ENCODE results near the gene JAKMIP1.

The JAKMIP1 gene

DNA sequence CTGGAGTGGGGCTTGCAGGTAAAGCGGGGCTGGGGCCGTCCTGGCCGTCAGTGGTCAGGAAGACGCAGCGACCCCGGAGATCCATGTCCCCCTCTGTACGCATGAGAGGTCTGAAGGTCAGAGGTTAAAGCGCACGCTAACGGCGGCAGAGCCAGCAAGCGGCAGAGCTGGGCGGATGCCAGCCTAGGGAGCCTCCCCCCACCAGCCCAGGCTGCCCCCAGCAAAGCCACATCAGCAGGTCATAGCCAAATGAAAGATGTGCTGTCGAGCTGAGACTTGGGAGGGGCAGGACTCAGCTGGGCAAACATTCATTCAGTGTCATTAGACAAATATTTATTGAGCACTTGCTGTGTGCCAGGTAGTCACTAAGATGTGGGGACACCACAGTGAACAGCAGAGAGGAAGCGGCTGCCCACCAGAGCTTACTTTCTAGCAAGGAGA, 593 bp upstream of the JAKMIP1 start:
- DNase-seq, result no peak

- DNase-seq, result no peak
Observed at GRCh38 chr4:6199422-6199921, 877 bp downstream of the JAKMIP1 start.

GRCh38 chr4:6198768-6199421, 1.5 kb downstream of the JAKMIP1 start:
- DNase-seq, result no peak

DNA sequence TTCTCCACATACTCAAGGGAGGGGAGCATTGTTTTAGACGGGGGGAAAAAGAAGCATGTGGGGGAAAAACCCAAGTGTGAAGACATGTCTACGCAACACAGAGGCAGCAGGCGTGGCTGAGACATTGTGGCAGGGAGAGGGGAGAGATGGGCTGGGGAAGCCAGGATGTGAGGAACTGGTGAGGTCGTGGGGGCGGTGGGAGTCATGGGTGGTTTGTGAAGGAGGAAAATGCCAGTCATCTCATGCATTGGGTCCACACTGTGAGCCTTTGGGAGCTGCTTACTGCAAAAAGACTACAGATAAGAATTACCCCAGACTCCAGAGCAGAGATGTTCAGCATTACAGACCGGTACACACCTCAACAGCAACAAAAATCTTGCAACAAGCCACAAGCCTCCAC, 2.1 kb downstream of the JAKMIP1 start:
- no peak for DNase-seq

DNA sequence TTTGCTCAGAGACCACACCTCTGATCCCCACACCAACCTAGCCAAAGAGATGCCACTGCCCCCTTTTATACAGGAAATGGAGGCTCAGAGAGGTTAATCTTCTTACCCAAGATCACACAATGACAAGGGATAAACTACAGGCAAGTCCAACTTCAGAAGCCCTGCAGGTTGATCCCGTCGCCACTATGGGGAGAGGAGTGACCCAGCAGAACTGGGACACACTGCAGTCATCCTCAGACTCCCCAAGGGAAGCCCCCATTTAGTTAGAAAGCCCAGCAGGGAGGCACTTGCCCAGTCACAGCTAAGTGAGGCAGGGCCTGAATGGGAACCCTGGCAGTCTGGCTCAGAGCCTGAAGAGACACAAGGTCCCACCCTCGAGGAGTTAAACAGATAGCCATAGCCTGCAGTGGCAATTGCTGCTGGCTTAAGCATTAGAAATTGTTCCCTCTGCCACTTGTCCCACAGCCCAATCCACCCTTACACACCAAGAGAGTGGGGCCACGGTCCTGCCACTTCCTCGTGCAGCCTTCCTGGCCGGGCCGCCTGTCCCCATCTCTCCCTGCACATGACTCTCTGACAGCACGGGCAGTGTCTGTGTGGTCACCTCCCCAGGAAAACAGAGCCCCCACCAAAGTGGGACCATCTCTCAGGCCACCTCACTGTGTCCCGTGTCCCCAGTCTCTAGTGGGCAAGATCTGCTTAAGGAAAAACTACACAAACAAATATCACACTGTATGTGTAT, 2.7 kb downstream of the JAKMIP1 start:
- no peak for DNase-seq

DNA sequence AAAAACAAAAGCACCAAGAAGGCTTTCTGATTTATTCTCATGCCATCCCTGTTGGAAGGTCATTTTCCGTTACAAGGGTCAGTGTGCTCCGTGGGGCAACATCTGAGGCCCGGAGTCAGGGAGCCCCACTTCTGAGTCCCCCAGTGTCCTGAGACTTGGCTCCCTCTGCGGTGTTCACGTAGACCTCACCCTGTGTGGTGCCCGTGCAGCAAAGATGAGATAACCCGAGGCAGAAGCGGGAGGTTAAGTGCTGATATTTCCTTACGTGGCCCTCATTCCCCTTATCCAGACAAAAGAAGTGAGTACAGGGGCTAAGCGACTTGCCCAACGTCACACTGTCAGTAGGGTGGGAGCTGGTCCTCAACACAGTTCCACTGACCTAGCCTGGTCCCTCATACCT, 3.5 kb downstream of the JAKMIP1 start:
- DNase-seq, result no peak

GRCh38 chr4:6196324-6196723, 4.0 kb downstream of the JAKMIP1 start:
- DNase-seq, result no peak

DNA sequence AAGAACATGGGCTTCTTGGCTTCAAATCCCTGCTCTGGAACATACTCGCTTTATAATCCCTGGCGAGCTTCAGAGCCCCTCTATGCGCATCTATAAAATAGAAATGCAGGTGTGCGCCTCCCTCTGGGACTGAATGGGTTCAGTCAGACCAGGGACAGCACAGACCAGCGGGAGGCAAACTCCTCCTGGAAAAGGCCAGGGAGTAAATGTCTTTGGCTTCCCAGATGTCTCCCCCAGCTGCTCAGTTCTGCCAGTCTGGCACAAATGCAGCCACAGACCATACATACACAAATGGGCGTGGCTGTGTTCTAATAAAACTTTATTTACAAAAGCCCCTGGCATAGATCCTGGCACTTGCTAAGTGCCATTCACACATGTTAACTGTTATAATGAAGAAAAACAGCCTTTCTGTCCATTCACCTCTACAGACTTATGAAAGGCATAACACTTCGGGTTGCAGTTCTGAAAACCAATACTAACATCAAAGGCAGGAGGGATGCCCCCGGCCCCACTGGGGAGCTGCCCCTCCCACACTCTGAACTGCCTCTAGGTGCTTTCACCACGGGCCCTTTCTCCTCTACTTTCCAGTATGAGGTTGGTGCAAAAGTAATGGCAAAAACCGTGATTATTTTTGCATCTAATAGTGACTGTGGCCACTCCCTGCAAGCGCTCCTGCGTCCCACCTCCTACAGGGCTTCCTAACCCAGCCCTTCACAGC, 4.6 kb downstream of the JAKMIP1 start:
- no peak for DNase-seq

DNA sequence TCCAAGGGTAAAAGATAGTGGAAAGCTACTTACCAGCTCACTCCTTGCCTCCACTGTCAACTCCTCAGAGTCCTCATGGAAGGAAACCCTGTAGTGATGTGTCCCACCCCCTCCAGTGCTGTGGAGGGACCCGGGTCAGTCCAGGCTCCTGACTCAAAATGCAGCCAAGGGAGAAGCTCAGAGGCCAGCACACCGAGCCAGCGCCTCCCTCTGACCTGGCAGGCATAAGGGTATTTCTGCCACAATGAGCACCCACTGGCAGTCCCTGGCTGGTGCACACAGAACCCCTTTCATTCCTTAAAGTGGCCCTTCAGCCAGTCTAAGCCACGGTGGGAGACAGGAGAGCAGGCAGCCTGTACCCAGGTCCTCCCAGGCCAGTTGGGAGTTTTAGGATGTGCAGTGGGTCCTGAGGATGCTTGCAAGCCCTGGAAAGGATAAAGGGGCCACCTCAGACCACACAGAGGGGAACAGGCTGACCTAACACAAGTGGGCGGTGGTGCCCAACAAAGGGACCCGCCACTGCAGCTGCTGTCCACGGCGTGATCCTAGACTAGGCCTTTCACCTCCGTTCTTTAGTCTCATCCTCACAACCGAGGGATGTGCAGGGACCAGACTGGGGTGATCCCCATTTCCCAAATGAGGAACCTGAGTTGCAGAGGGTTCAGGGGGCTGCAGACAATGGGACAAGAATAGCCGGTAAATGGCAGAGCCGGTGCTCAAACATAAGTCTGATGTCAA, 5.7 kb downstream of the JAKMIP1 start:
- no peak for DNase-seq

- no peak for DNase-seq
Observed at GRCh38 chr4:6193399-6193798, 7.0 kb downstream of the JAKMIP1 start.

DNA sequence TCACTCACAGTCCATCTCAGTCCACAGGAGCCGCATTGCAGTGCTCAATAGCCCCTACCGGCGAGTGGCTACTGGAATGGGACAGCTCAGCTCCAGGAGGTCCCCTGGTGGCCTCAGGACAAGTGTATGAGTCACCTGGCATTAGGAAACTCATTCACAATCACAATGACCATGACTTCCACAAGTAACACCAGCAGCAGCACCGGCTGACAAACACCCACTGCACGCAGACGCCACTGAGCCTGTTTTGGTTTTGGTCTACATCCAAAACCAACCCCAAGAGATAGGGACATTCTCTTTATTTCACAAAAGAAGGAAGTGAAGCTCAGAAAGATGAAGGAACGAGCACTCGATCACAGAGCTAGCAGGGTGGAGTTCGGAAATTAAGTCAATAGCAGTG, 8.1 kb downstream of the JAKMIP1 start:
- DNase-seq, result no peak

GRCh38 chr4:6191448-6192130, 8.8 kb downstream of the JAKMIP1 start:
- DNase-seq, result no peak

- DNase-seq, result no peak
Observed at GRCh38 chr4:6190486-6190885, 9.9 kb downstream of the JAKMIP1 start.

- no peak for DNase-seq
Observed at GRCh38 chr4:6189511-6189910, 10.8 kb downstream of the JAKMIP1 start.

DNA sequence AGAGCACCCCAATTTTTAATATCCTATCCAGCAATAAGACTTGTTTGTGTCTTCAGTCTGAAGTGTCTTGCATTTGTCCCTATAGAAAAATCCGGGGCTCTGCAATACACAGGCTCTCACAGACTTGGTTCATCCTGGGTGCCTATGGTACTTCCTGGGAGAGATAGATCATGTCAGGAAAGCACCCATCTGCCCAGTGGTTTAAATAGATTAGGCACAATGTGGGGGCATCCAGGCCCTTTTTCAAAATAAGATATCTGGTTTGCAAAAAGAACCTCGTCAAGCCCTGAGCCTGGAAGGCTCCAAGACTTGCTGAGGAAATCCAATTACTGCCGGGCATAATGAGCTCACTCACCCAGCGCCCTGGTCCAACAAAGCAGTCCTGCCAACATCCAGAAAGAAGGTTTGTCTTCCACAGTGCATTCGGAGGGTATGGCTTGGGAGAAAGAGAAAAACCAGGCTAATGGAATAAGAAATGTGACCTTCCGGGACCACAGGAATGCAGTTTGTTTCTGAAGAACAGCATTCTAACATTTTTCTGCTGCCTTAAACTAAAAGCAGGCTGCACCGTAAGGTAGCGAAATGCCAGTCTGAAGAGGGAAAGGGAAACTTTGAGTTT, 11.6 kb downstream of the JAKMIP1 start:
- DNase-seq, result no peak

DNA sequence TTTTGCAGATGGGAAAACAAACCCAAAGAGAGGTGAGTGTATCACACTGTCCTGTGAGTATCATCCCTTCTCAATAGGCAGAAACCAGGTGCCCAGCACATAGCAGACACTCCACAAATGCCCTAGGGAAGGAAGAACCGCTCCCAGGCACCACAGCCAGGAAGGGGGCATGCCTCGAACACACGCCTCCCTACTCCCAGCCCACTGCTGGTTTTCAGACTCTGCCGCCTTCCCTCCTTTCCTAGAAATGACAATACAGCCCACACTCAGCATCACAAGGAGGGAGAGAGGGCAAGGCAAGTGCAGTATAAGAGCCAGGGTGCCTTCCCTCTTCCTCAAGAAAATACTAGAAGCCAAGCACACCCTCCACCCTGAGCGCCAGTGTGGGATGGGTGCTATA, 16.2 kb downstream of the JAKMIP1 start:
- no peak for DNase-seq

- DNase-seq, result no peak
Observed at GRCh38 chr4:6183740-6184139, 16.6 kb downstream of the JAKMIP1 start.

DNA sequence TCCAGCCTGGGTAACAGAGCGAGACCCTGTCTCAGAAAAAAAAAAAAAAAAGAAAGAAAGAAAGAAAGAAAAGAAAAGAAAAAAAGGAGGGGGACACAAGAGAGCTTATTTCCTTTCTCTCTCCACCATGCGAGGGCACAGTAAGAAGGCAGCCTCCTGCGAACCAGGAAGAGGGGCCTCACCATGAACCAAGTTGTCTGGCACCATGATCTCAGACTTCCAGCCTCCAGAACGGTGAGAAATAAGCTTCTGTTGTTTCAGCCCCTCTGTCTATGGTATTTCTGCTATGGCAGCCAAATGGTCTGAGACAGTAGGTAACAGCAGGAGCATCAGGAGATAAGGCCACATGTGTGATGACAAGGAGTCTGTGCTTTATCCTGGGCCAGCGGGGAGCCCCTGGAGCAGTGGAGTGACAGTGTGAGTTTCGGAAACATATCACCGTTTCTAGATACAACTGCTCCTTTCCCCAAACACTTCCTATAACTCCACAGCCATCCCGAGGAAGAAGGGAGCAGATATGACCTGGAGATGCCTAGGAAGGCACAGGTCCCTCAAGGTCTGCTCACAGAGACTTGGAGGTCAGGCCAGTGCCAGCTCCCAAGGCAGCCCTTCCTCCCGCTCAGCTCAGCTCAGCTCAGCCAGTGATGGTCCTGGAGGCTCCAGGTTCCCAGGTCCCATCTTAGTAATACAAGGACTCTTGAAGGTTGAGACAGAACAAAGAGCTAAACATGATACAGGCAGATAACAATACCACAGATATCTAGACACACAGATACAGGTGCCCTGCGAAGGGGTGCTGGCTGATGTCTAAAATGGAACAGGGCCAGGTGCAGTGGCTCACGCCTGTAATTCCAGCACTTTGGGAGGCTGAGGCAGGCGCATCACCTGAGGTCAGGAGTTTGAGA, 17.7 kb downstream of the JAKMIP1 start:
- no peak for DNase-seq

GRCh38 chr4:6180841-6181631, 19.3 kb downstream of the JAKMIP1 start:
- DNase-seq, result no peak

- DNase-seq, result no peak
Observed at GRCh38 chr4:6179362-6179761, 21.0 kb downstream of the JAKMIP1 start.
